GM12873 (cell line): ENCODE results near the gene BRIP1.

Source experiments
- CTCF ChIP-seq: IDR thresholded peaks from 2 replicates; pipeline ENCODE4 v1.5.1; 2012; ENCODE audit warnings: low read depth, mild to moderate bottlenecking, moderate library complexity, low read length, control low read depth; ENCODE audit not compliant: insufficient read depth; ENCODE audit errors: missing control alignments

The BRIP1 gene

GRCh38 chr17:61803796-61804195 is 59.5 kb downstream of the BRIP1 start:
- no peak for TF ChIP-seq CTCF

GRCh38 chr17:61803216-61803615 is 60.1 kb downstream of the BRIP1 start:
- no peak for TF ChIP-seq CTCF

DNA sequence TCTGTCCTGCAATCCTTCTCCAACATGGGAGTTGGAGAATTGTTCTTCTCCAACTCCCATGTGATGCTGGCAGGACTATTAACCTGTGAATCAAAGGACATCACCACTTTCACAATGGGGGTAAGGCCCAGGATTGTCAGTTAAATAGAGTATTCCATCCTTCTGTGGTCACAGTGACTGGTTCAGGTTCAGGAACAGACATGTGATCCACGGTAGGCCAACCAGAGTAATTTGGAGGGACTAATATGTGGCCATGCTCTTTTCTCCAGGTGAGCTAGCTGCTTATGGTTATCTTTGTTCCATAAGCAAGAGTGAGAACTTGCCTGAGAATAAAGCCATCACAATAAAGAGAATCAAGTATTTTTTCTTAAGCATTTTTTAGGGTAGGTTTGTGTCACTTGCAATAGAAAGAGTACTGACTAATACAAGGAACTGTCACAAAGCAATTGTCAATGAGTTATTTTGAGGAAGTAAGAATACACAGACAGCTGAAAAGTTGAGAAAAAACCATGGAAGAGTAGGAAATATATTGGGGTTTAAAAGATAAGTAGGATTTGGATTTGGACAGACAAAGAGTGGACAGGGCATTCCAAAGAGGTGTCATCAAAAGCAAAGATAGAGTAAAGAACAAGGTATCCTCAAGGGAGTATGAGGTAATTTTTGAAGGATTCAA is 63.4 kb downstream of the BRIP1 start:
- no peak for TF ChIP-seq CTCF

GRCh38 chr17:61797283-61797682 is 66.0 kb downstream of the BRIP1 start:
- no peak for TF ChIP-seq CTCF

DNA sequence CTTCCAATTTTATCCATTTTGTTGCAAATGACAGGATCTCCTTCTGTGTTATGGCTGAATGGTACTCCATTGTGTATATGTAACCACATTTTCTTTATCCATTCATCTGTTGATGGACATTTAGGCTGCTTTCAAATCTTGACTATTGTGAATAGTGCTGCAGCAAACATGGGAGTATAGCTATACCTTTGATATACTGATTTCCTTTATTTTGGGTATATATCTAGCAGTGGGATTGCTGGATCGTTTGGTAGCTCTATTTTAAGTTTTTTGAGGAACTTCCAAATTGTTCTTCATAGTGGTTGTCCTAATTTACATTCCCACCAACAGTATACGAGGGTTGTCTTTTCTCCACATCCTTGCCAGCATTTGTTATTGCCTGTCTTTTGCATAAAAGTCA is 67.8 kb downstream of the BRIP1 start:
- TF ChIP-seq CTCF: no peak

- TF ChIP-seq CTCF: no peak
Measured at GRCh38 chr17:61794792-61795191, 68.5 kb downstream of the BRIP1 start.

GRCh38 chr17:61794242-61794641 is 69.1 kb downstream of the BRIP1 start:
- TF ChIP-seq CTCF: no peak

DNA sequence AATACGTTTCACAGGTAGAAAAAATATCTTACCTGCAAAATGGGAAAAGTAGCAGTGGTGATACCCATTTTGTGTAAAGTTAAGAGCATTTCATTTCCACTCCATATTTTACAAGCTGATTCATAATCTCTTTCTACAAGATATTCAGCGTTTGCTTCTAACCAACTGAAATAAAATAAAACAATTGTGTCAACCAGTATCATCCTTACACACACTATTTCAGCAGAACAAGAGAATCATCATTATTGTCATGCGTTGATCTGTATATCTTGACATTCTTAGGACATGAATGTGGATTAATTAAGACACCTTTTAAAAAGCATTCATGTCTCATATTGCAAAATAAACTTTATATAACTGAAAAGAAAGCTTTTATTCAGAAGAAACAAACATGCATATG is 69.8 kb downstream of the BRIP1 start:
- TF ChIP-seq CTCF: no peak
